RWPE1 (cell line): ENCODE results near the gene COPA.

ENCODE experiments used
- CTCF ChIA-PET: fragments of 350-600 bp; sonication (Branson Sonifier 250); formaldehyde crosslinking; extraction: SDS; loops from one replicate; lab custom pipeline; 2021; lab: Yijun Ruan, JAX
- POLR2A ChIA-PET: fragments of 400-600 bp; formaldehyde crosslinking; extraction: SDS; loops from one replicate; lab custom pipeline; 2020; ENCODE audit warnings: antibody characterized with exemption; ENCODE audit not compliant: low non-redundant PET; lab: Yijun Ruan, JAX
- DNase-seq: peaks from one replicate; pipeline ENCODE4 v3.0.0; 2012; ENCODE audit warnings: low spot score
- H3K27ac ChIP-seq: fragments of 450-650 bp; 2 replicates; pipeline ENCODE4 v1.5.1; 2017
- CTCF ChIP-seq: fragments of 450-650 bp; conservative IDR thresholded peaks from 2 replicates; pipeline ENCODE4 v1.5.1; 2017; ENCODE audit warnings: low read depth, mild to moderate bottlenecking

The COPA gene

GRCh38 chr1:160374306-160375110 is 31.5 kb upstream of the COPA start:
- TF ChIP-seq CTCF = no peak
- ChIA-PET POLR2A (no interaction called here), CTCF (interaction anchor here (0.6 kb wide), 1 partner anchor 1002 kb away, joined by 11 read pairs; no protein-coding TSS in a partner anchor)
- DNase-seq = no peak
- H3K27ac ChIP-seq = no peak overlapping the region

- H3K27ac ChIP-seq = no peak overlapping the region
- no peak for DNase-seq
- ChIA-PET POLR2A (no interaction called here), CTCF (interaction anchor here (0.6 to 0.7 kb wide), 2 partner anchors 65 to 1003 kb away, joined by 9 to 11 read pairs; no protein-coding TSS in a partner anchor)
- TF ChIP-seq CTCF = no peak
Measured at GRCh38 chr1:160373696-160374095, 30.6 kb upstream of the COPA start.

DNA sequence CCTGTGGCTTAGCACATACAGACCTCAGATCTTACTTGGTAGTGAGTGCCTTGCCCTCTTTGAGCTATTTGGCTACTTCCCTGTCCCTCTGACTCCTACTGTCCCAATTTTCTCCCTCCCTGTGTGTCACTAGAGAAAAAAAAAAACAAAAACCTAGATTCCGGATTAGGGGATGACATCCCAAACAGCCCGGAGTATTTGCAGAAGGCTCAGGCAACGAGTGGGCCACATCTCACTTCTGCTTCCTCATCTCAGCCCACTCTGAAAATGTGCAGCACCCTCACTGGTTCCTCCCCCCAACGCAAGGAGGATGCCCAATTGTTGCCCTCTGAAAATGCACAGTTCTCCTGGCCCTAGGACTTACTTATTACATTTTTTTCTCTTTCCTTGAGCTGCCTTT is 28.7 kb upstream of the COPA start:
- TF ChIP-seq CTCF = no peak
- ChIA-PET POLR2A (no interaction called here), CTCF (interaction anchor here (1.1 to 1.2 kb wide), 2 partner anchors 25 to 81 kb away, joined by 3 read pairs; no protein-coding TSS in a partner anchor)
- no peak overlapping the region for H3K27ac ChIP-seq
- DNase-seq = no peak

- H3K27ac ChIP-seq = no peak overlapping the region
- ChIA-PET CTCF (interaction anchor here (1.1 to 1.2 kb wide), 2 partner anchors 26 to 80 kb away, joined by 3 read pairs; no protein-coding TSS in a partner anchor), POLR2A (no interaction called here)
- no peak for TF ChIP-seq CTCF
- no peak for DNase-seq
Measured at GRCh38 chr1:160371346-160371631, 28.2 kb upstream of the COPA start.

- no peak for TF ChIP-seq CTCF
- no peak for DNase-seq
- ChIA-PET POLR2A (no interaction called here), CTCF (interaction anchor here (1.1 to 1.2 kb wide), 2 partner anchors 26 to 80 kb away, joined by 3 read pairs; no protein-coding TSS in a partner anchor)
- H3K27ac ChIP-seq = no peak overlapping the region
Measured at GRCh38 chr1:160370561-160371345, 27.7 kb upstream of the COPA start.

- CTCF ChIA-PET = interaction anchor here (3.0 kb wide), 1 partner anchor 48 kb away, joined by 6 read pairs; no protein-coding TSS in a partner anchor
Measured at GRCh38 chr1:160369087-160369486, 26.0 kb upstream of the COPA start.

More at GRCh38 chr1:160369087-160369486, 26.0 kb upstream of the COPA start:
- POLR2A ChIA-PET = no interaction called here
- no peak for DNase-seq
- H3K27ac ChIP-seq = no peak overlapping the region
- no peak for TF ChIP-seq CTCF
